Ecto neural progenitor cell (in vitro differentiated cells): ENCODE data around the gene TPM1.
A peak's percentile ranks its signal among the peaks of the same experiment; 100 is the strongest.

Experiments used
- DNase-seq: peaks from one replicate; pipeline ENCODE4 v3.0.0-alpha.2; 2018; ENCODE audit warnings: low spot score

Gene TPM1

GRCh38 chr15:63016234-63016633, 26.3 kb upstream of the TPM1 start:
- no peak for DNase-seq

GRCh38 chr15:63018639-63019038, 23.9 kb upstream of the TPM1 start:
- DNase-seq: no peak

- DNase-seq: peak; percentile 61
Observed at GRCh38 chr15:63019511-63020109, 22.9 kb upstream of the TPM1 start.

- DNase-seq: no peak
Observed at GRCh38 chr15:63020128-63020527, 22.4 kb upstream of the TPM1 start.

GRCh38 chr15:63020759-63021430, 21.7 kb upstream of the TPM1 start:
- DNase-seq: no peak

GRCh38 chr15:63022181-63022580, 20.4 kb upstream of the TPM1 start:
- no peak for DNase-seq

GRCh38 chr15:63022663-63023062, 19.9 kb upstream of the TPM1 start:
- DNase-seq: no peak

GRCh38 chr15:63023351-63023945, 19.1 kb upstream of the TPM1 start:
- no peak for DNase-seq

GRCh38 chr15:63025460-63025859, 17.1 kb upstream of the TPM1 start:
- DNase-seq: no peak

- DNase-seq: no peak
Observed at GRCh38 chr15:63027646-63028045, 14.9 kb upstream of the TPM1 start.

GRCh38 chr15:63028442-63029110, 14.0 kb upstream of the TPM1 start:
- DNase-seq: no peak

GRCh38 chr15:63029676-63030075, 12.9 kb upstream of the TPM1 start:
- no peak for DNase-seq

GRCh38 chr15:63030101-63030551, 12.4 kb upstream of the TPM1 start:
- DNase-seq: no peak

- DNase-seq: no peak
Observed at GRCh38 chr15:63034578-63034977, 8.0 kb upstream of the TPM1 start.

GRCh38 chr15:63035253-63035652, 7.3 kb upstream of the TPM1 start:
- no peak for DNase-seq

GRCh38 chr15:63035977-63036376, 6.6 kb upstream of the TPM1 start:
- DNase-seq: no peak

GRCh38 chr15:63037976-63038720, 4.4 kb upstream of the TPM1 start:
- no peak for DNase-seq

- no peak for DNase-seq
Observed at GRCh38 chr15:63038926-63039673, 3.4 kb upstream of the TPM1 start.

GRCh38 chr15:63039811-63040210, 2.7 kb upstream of the TPM1 start:
- no peak for DNase-seq

- DNase-seq: no peak
Observed at GRCh38 chr15:63040509-63040908, 2.0 kb upstream of the TPM1 start.

- DNase-seq: no peak
Observed at GRCh38 chr15:63040954-63041353, 1.6 kb upstream of the TPM1 start.
